Suprapubic skin (tissue), 4 donors: ENCODE data around the gene ARHGAP27.

Experiments
- CTCF ChIP-seq, 2 donors: fragments of 200-600 bp in 1 of 2; fragments of 450-650 bp in 1 of 2; sonication (generic) in 1 of 2; IDR thresholded peaks; one replicate each; pipeline ENCODE4 v1.5.1; 2016 to 2019; ENCODE audit warnings: antibody characterized with exemption in 2 of 2, mild to moderate bottlenecking in 1 of 2, moderate library complexity in 1 of 2
- EP300 ChIP-seq: sonication (generic); formaldehyde crosslinking; IDR thresholded peaks from one replicate; pipeline ENCODE4 v1.6.1; 2017; ENCODE audit warnings: antibody characterized with exemption
- POLR2A ChIP-seq, 2 donors: fragments of 450-650 bp; IDR thresholded peaks; one replicate each; pipeline ENCODE4 v1.6.1; 2017; ENCODE audit warnings: antibody characterized with exemption in 2 of 2, mild to moderate bottlenecking in 2 of 2, moderate library complexity in 2 of 2
- POLR2AphosphoS5 ChIP-seq, 3 donors: sonication (generic); formaldehyde crosslinking; IDR thresholded peaks; one replicate each; pipeline ENCODE4 v1.6.1; 2017; ENCODE audit warnings: antibody characterized with exemption in 3 of 3

- TF ChIP-seq CTCF (IDR thresholded peaks at IDR 0.05) (no peak), POLR2A (IDR thresholded peaks at IDR 0.05) (no peak), POLR2AphosphoS5 (IDR thresholded peaks at IDR 0.05) (no peak), EP300 (no peak)
These were observed 17.4 kb downstream of the ARHGAP27 start for GRCh38 chr17:45414990-45415881.
